GM18511 (cell line): ENCODE results near the gene CDKAL1.
A peak's percentile ranks its signal among the peaks of the same experiment; 100 is the strongest.
"Not testable (repeated sequence)": the region's sequence is repeated elsewhere in the genome, so short reads cannot be mapped to it uniquely, and the experiment has no call there.

ENCODE experiments used
- ATAC-seq: cut with Tn5 transposase; IDR thresholded peaks from one replicate; pipeline ENCODE4 v1.9.1; 2021; ENCODE audit warnings: mild to moderate bottlenecking, moderate library complexity; ENCODE audit not compliant: unreplicated experiment

The CDKAL1 gene

GRCh38 chr6:20909621-20910020 is 375.4 kb downstream of the CDKAL1 start:
- ATAC-seq, result no peak

- ATAC-seq, result no peak
Observed at GRCh38 chr6:20911712-20912111, 377.5 kb downstream of the CDKAL1 start.

GRCh38 chr6:20915156-20915555 is 380.9 kb downstream of the CDKAL1 start:
- no peak for ATAC-seq

- ATAC-seq, result no peak
Observed at GRCh38 chr6:20915626-20916025, 381.4 kb downstream of the CDKAL1 start.

- no peak for ATAC-seq
Observed at GRCh38 chr6:20916086-20916485, 381.8 kb downstream of the CDKAL1 start.

- peak; percentile 42 for ATAC-seq
Observed at GRCh38 chr6:20918868-20919267, 384.6 kb downstream of the CDKAL1 start.

GRCh38 chr6:20919677-20920385 is 385.6 kb downstream of the CDKAL1 start:
- peak; percentile 84 for ATAC-seq

GRCh38 chr6:20921578-20921977 is 387.3 kb downstream of the CDKAL1 start:
- no peak for ATAC-seq

GRCh38 chr6:20922743-20923142 is 388.5 kb downstream of the CDKAL1 start:
- ATAC-seq, result no peak

- not testable (repeated sequence) for ATAC-seq
Observed at GRCh38 chr6:20924094-20924493, 389.8 kb downstream of the CDKAL1 start.

- no peak for ATAC-seq
Observed at GRCh38 chr6:20924911-20925543, 390.8 kb downstream of the CDKAL1 start.

- ATAC-seq, result no peak
Observed at GRCh38 chr6:20927130-20927860, 393.0 kb downstream of the CDKAL1 start.

GRCh38 chr6:20929283-20929682 is 395.0 kb downstream of the CDKAL1 start:
- no peak for ATAC-seq

GRCh38 chr6:20931093-20931492 is 396.8 kb downstream of the CDKAL1 start:
- ATAC-seq, result no peak

- no peak for ATAC-seq
Observed at GRCh38 chr6:20931772-20932171, 397.5 kb downstream of the CDKAL1 start.

GRCh38 chr6:20932284-20932683 is 398.0 kb downstream of the CDKAL1 start:
- ATAC-seq, result no peak

- no peak for ATAC-seq
Observed at GRCh38 chr6:20933057-20933788, 399.0 kb downstream of the CDKAL1 start.

GRCh38 chr6:20936949-20937348 is 402.7 kb downstream of the CDKAL1 start:
- no peak for ATAC-seq

GRCh38 chr6:20939161-20939775 is 405.0 kb downstream of the CDKAL1 start:
- ATAC-seq, result peak; percentile 57

- ATAC-seq, result no peak
Observed at GRCh38 chr6:20943040-20943627, 408.9 kb downstream of the CDKAL1 start.
